ENCODE data around the gene LTF.
"Not testable (repeated sequence)": the region's sequence is repeated elsewhere in the genome, so short reads cannot be mapped to it uniquely, and the experiment has no call there.

LTF gene

GRCh38 chr3:46393554-46394434 is 70.9 kb downstream of the LTF start:
- no peak for DNase-seq (ENCODE audit: low read depth)

- no peak for DNase-seq (ENCODE audit: low read depth)
Observed at GRCh38 chr3:46393011-46393410, 71.7 kb downstream of the LTF start.

DNA sequence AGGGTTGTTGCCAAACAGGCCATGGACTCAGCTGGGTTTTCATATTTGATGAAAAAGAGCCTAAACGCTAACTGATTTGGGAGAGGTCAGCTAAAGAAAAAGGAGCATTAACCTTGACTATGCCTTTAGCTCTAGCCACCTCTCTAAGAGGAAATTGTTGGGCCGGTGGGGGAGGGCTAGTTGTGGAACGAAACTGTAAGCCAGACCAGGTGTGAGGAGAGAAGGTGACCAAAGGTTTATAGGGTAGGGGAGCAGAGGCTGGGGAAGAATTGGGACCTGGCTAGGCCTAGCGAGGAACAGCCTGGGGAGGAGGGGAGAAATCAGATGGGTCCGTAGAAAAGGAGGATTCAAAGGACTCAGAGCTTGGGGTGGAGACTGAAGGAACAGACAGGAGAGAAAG is 73.2 kb downstream of the LTF start:
- DNase-seq (ENCODE audit: low read depth), result not testable (repeated sequence)

DNA sequence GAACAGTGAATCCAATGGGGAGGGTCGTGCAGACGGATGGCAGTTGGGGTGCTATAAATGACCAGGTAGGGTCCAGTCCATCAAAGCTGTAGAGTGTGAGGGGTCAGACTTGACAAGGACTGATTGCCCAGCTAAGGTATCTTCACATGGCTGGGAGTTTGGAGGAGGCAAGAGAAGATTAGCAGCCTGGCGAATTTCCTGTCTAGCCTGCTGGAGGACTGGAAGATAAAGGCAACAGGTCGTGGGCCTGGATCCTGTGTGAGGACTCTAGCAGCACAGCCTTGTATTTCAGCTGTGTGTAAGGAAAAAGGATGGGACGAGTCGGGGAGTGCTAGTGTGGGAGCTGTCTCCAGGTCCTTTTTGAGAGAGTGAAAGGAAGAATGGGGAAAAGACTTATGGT is 75.4 kb downstream of the LTF start:
- DNase-seq (ENCODE audit: low read depth), result no peak

DNA sequence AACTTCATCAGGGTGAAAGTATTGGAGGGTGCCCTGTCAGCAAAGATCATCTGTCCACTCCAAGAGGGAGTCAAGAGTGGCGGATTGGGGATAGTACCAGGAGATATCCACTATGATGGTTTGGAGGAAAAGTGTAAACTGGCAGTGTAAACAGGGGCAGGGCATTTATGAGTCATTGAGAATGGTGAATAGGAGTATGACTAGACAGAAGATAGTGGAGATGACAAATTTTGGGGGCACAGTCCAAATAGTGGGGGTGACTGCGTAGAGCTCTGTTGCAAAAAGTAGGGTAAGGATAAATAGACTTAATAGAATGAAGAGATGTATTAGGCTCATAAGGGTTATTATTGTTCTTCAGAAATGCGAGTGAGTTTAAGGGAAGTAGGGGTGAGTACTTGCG is 75.9 kb downstream of the LTF start:
- not testable (repeated sequence) for DNase-seq (ENCODE audit: low read depth)

- DNase-seq (ENCODE audit: low read depth), result no peak
Observed at GRCh38 chr3:46386205-46386604, 78.5 kb downstream of the LTF start.

Data from fibroblast of gingiva (primary cell).